AG08396 (cell line): ENCODE measurements around the gene INO80B.
"Not testable (repeated sequence)": the region's sequence is repeated elsewhere in the genome, so short reads cannot be mapped to it uniquely, and the experiment has no call there.

Experiments used
- DNase-seq: peaks from one replicate; pipeline ENCODE4 v3.0.0; 2012; ENCODE audit warnings: low spot score, mixed read lengths

Gene INO80B

GRCh38 chr2:74481961-74482800 is 27.3 kb downstream of the INO80B start:
- peak; percentile 44 for DNase-seq

GRCh38 chr2:74482801-74483674 is 28.2 kb downstream of the INO80B start, which contains the start of the genes CCDC142 and TTC31:
CCDC142 (minus strand) TSS chr2:74482998; CDS start chr2:74482837, 161 bp downstream.
TTC31 (plus strand) TSS chr2:74483081; CDS start chr2:74483096, 15 bp downstream.
- peak; percentile 92 for DNase-seq

GRCh38 chr2:74483675-74484164 is 28.8 kb downstream of the INO80B start:
- not testable (repeated sequence) for DNase-seq

- DNase-seq: no peak
These were observed 31.3 kb downstream of the INO80B start for GRCh38 chr2:74486141-74486540.

GRCh38 chr2:74488643-74489481 is 34.0 kb downstream of the INO80B start:
- DNase-seq: no peak

- no peak for DNase-seq
These were observed 35.0 kb downstream of the INO80B start for GRCh38 chr2:74489906-74490305.

- no peak for DNase-seq
These were observed 37.0 kb downstream of the INO80B start for GRCh38 chr2:74491648-74492544.

GRCh38 chr2:74493546-74493945 is 38.7 kb downstream of the INO80B start:
- no peak for DNase-seq

- no peak for DNase-seq
These were observed 40.6 kb downstream of the INO80B start for GRCh38 chr2:74495440-74495839.

- no peak for DNase-seq
These were observed 42.3 kb downstream of the INO80B start for GRCh38 chr2:74496997-74497776.

- DNase-seq: no peak
These were observed 43.1 kb downstream of the INO80B start for GRCh38 chr2:74497777-74498499.

- peak; percentile 54 for DNase-seq
These were observed 43.8 kb downstream of the INO80B start for GRCh38 chr2:74498500-74499266.

GRCh38 chr2:74499267-74499939 is 44.5 kb downstream of the INO80B start, which contains the start of gene LBX2:
LBX2 (minus strand) TSS chr2:74499603; CDS start chr2:74499537, 66 bp downstream.
- DNase-seq: peak; percentile 40

GRCh38 chr2:74499940-74500577 is 45.2 kb downstream of the INO80B start:
- no peak for DNase-seq

GRCh38 chr2:74500578-74500946 is 45.7 kb downstream of the INO80B start:
- DNase-seq: no peak

- DNase-seq: no peak
These were observed 46.6 kb downstream of the INO80B start for GRCh38 chr2:74501335-74502071.
